NCI-H2029 (cell line): ENCODE data around the gene RNF175.

ENCODE experiments used
- DNase-seq: peaks from one replicate; lab custom pipeline; 2025; lab: John Stamatoyannopoulos, UW

The RNF175 gene

DNA sequence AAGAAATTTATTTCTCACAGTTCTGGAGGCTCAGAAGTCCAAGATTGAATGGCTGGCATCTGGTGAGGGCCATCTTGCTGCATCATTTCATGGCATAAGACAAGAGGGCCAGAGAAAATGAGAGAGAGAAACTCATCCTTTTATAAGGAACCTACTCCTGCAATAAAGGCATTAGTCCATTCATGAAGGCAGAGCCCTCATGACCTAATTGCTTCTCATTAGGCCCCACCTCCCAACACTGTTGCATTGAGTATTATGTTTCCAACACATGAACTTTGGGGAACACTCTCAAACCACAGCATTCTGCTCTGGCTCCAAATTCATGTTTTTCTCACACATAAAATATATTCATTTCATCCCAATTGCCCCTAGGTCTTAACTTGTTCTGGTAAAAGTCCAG is 14.2 kb downstream of the RNF175 start:
- DNase-seq, result no peak

GRCh38 chr4:153741541-153741940 is 18.3 kb downstream of the RNF175 start:
- no peak for DNase-seq

DNA sequence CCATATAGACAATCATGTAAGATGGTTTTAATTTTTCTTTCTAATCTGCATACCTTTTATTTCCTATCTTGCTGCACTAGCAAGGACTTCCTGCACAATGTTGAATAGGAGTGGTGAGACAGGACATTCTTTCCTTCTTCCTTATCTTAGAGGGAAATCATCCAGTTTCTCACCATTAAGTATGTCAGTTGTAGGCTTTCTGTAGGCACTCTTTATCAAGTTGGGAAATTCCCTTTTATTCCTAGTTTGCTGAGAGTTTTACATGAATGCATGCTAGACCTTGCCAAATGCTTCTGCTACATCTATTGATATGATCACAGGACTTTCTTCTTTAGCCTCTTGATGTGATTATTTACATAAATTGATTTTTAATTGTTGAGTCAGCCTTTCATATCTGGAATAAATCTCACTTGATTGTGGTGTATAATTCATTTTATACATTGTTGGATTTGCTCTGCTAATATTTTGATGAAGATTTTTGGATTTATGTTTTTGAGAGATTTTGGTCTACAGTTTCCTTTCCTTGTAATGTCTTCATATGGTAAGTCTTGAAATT is 23.8 kb downstream of the RNF175 start:
- no peak for DNase-seq

- DNase-seq, result no peak
Observed at GRCh38 chr4:153733751-153734448, 25.9 kb downstream of the RNF175 start.

GRCh38 chr4:153731239-153731638 is 28.6 kb downstream of the RNF175 start:
- DNase-seq, result no peak

DNA sequence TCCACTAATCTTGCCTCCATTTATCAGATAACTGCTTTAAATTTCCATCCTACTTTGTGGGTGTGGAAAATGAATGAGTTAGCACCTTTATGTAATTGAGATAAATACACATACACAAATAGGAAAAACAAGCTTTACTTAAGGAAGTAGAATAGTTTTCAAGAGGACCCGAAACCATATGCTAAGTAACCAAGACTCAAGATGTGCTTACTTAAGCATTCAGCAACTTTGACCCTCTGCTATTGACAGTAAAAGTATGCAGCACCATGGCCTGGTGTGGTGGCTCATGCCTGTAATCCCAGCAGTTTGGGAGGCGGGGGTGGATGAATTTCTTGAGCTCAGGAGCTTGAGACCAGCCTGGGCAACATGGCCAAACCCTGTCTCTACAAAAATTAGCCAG is 29.9 kb downstream of the RNF175 start:
- no peak for DNase-seq

DNA sequence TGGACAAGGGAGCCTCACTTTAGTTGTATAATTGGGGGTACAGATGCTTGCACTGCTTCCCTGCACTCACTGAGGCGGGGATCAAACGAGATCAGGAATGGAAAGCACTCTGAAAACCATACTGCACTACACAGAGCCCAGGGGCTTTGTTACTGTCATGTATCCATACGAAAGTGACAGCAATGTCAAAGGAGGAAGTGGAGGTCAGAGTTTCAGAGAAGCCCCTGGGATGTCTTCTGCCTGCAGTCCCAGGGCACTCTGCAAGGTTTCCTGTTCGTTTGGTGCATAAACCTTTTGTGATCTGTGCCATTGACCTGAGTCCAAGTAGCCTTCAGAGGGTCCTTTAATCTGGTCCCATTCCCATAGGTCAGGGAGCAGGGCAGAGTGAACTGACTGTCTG is 31.2 kb downstream of the RNF175 start:
- no peak for DNase-seq

DNA sequence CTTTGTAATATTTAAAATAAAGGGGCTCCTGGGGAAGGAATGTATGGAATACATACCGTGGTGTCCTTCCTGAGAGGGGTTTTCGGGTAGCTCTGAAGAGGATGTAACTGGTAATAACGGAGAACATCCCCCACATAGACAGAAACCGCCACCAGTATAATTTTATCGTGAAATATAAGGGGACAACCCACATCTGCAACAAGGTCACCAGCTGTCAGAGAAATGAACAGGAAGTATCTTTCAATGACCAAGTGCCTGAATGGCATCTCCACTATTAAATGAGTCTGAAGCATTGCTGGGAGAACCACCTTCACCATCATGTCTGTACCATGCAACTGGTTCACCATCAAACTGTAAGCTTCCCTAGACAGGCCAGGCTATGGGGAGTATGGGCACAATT is 31.7 kb downstream of the RNF175 start:
- no peak for DNase-seq

DNA sequence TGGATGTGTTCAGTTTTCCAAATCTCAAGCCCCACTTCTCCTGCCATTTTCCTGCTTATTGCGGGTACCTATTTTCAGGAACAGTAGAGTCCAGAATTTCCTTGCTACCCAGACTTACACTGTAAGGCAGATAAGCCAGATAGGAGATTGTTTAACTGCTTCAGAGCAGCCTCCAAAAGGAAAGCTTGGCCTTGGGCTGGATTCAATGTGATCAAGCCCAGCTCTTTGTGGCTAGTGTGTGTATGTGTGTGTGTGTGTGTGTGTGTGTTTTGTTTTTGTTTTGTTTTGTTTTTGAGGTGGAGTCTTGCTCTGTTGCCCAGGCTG is 34.0 kb downstream of the RNF175 start:
- DNase-seq, result no peak

DNA sequence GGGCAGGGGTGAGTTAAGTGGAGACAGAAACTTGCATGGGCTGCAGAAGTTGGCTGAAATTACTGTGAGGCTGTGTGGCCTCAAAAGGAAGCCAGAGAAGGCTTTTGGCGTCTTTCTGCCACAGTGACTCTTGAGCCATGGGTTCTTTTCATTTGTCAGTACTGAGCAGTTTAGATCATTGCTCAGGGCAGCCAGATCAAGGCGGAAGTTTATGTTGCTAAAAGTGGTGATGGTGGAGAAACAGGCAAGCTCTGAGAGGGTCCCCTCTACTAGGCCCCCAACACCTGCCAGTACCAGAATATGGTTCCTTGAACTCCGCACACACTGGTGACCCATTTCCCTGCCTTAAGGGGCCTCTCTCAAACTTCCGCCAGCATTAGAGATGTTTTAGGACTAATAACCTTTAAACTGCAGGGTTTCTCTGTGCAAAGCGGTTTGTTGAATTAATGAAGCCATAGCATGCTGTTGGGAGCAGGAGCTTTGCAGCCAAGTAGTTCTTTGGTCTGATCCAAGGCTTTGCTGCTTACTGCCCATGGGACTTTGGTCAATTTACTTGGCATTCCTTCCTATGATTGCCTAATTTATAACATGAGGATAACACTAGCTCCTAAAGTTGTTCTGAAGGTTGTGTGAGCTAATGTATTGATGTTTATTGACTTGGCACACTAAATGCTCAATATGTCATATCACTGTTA is 34.5 kb downstream of the RNF175 start:
- DNase-seq, result no peak

DNA sequence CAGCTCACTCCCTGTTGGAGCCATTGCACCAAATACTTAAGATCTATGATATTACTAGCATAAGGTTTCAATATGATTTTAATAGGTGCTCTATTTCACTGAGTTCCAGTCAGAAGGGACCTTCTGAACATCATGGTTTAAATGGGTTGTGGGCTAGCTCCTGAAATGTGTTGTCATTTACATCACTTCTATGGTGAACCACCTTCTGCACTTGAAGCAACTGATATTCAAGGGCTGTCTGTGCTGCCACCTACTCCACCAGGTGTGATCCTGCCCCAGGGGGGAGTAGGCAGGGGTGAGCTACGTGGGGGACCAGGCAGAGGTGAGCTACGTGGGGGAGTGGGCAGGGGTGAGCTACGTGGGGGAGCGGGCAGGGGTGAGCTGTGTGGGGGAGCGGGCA is 35.2 kb downstream of the RNF175 start:
- DNase-seq, result no peak

DNA sequence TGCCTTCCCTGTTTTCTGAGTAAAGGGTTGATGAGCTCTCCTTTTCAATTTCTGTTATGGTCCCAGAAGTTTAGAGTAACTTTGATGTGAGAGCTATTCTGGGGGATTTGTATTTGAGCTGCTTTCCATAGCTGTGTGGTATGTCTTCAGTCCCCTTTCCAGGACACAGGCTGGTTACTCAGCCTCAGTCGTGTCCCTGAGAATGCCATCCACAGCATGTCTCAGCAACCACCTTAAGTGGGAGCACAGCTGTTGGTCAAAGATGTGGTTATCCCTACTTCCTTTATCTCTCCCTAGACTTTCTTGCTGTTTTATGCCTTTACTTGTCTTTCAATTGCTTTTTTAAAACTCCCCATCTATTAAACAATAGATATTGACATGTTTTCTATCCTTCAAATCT is 37.8 kb downstream of the RNF175 start:
- DNase-seq, result no peak

DNA sequence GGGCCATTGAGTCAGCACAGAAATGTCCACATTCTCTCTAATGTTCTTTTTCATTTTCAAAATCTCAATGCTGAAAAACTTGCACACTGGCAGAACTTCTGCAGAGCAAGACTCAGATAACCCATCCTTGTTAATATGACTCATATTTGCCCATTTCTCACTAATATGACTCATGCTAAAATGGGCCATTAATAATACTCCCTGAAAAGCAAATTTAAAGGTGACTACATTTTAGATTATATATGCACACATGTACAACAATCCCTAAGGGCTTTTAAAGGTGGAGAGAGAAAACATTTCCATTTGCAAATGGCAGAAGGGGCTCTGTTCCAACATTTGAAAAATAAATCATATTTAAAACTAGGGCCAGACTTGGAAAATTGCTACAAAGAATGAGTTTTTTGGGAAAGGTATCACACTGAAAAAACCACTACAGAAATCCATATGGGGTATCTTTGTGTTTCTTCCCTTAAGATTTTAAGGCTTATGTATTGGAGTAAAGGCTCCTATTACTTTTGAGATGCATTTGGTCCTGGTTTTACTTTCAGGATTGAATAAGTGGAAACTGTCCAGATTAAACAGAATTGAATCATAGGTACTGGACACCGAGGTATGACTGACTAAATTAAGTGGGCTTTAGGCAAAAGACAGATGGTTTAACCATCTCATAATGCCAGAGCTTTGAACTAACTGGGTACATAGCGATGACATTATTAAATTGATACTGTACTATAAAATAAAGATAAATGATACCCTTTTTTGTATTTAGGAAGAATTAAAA is 45.8 kb downstream of the RNF175 start:
- DNase-seq, result no peak

DNA sequence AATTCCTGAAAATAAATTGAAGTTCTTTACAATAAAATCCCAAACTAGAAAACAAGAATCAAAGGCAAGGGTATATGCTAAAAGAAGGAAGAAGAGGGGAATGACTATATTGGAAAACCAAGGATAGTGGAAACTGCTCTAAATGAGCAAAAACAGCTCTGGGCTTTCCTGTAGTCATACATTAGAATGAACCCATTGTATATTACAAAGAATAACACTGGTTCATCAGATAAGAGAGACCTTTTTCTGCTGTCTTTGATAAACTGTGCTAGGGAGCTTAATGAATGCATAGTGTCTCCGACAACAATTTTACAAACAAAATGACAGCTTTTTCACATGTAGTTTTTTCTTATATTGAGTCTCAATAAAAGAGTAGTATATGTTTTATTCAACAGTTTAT is 49.1 kb downstream of the RNF175 start:
- DNase-seq, result no peak

DNA sequence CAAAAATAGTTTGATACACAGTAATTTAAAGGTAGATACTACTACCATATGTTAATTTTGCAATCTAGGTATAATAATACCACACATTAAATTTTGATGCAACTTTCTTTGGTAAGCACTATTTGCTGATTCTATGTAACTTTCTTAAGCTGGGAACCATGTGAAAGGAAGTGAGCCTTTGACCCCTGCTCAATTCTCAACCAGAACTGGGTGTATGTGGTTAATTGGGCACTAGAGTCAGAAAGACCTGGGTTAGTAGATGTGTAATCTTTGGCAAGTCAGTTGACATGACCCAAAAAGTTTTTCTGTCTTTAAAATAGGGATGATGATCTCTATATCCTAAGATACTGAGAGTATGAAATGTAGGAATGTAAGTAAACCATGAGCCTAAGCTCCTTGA is 53.3 kb downstream of the RNF175 start:
- no peak for DNase-seq

- no peak for DNase-seq
Observed at GRCh38 chr4:153705743-153706468, 53.9 kb downstream of the RNF175 start.

DNA sequence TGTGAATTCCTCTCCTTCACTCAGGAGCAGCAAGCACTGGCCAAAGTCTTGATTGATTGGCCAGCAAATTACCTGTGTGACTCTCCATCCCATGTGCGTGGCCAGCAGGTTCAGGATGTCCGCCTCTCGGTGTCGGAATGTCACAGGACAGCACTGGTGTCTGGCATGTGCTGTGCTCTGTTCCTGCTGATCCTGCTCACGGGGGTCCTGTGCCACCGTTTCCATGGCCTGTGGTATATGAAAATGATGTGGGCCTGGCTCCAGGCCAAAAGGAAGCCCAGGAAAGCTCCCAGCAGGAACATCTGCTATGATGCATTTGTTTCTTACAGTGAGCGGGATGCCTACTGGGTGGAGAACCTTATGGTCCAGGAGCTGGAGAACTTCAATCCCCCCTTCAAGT is 55.3 kb downstream of the RNF175 start:
- no peak for DNase-seq

GRCh38 chr4:153684971-153685371 is 74.9 kb downstream of the RNF175 start:
- no peak for DNase-seq

GRCh38 chr4:153684182-153684970 is 75.4 kb downstream of the RNF175 start, which contains the start of gene TLR2:
Gene TLR2, plus strand, starts transcription at chr4:153684280. Its CDS starts 18,628 bp downstream, at chr4:153702908.
- DNase-seq, result peak; percentile 7

DNA sequence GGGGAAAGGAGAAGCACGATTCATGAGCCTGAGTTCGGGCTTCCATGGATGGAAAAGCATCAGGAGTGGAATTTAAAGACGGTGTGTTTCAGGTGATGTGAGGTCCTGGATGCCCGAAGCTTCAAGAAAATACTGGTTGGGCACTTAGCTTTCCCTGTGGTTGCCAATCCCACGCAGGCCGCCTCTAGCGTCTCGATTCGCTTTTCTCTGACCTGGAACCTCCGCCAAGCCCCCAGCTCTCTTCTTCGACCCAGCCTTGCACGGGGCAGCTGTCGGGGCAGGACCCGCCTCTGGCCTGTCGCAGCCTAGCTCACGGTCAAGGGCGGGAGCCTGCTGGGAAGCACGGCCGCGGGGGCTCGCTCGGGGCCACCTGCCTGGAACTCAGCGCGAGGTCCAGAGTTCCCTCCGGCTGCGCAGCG is 76.1 kb downstream of the RNF175 start:
- DNase-seq, result no peak

DNA sequence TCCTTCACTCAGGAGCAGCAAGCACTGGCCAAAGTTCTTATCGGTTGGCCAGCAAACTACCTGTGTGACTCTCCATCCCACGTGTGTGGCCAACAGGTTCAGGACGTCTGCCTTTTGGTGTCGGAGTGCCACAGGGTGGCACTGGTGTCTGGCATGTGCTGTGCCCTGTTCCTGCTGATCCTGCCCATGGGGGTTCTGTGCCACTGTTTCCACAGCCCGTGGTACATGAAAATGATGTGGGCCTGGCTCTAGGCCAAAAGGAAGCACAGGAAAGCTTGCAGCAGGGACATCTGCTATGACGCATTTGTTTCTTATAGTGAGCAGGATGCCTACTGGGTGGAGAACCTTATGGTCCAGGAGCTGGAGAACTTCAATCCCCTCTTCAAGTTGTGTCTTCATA is 80.3 kb downstream of the RNF175 start:
- DNase-seq, result no peak
